HCT116 (cell line): ENCODE measurements around the gene BLOC1S5.

Experiments
- EZH2 ChIP-seq: fragments of 200-600 bp; sonication (generic); IDR thresholded peaks from 2 replicates; pipeline ENCODE4 v1.6.1; 2017; ENCODE audit warnings: antibody characterized with exemption, mixed run types
- EZH2phosphoT487 ChIP-seq: fragments of 200-600 bp; IDR thresholded peaks from 2 replicates; pipeline ENCODE4 v1.6.1; 2018; ENCODE audit warnings: antibody characterized with exemption, borderline replicate concordance
- JUND ChIP-seq: IDR thresholded peaks from 2 replicates; pipeline ENCODE4 v1.6.1; 2012
- POLR2A ChIP-seq: IDR thresholded peaks from 2 replicates; pipeline ENCODE4 v1.7.0; 2011; ENCODE audit warnings: borderline replicate concordance; ENCODE audit not compliant: insufficient read depth, insufficient read length; ENCODE audit errors: extremely low read depth
- POLR2AphosphoS5 ChIP-seq: IDR thresholded peaks from 2 replicates; pipeline ENCODE4 v1.6.1; 2011; ENCODE audit warnings: mild to moderate bottlenecking, low read depth, low read length, moderate library complexity
- RAD21 ChIP-seq: IDR thresholded peaks from 2 replicates; pipeline ENCODE4 v1.6.1; 2012; ENCODE audit warnings: low read depth, mild to moderate bottlenecking
- SIN3A ChIP-seq: IDR thresholded peaks from 2 replicates; pipeline ENCODE4 v1.6.1; 2012; ENCODE audit warnings: low read depth
- YY1 ChIP-seq: IDR thresholded peaks from 2 replicates; pipeline ENCODE4 v1.6.1; 2011; ENCODE audit warnings: low read length, low read depth, moderate library complexity, mild to moderate bottlenecking; ENCODE audit not compliant: insufficient replicate concordance; ENCODE audit errors: extremely low read depth
- ZNF274 ChIP-seq: fragments of 200-500 bp; sonication (Bioruptor generic); IDR thresholded peaks from 2 replicates; pipeline ENCODE4 v1.6.1; 2014; ENCODE audit warnings: mild to moderate bottlenecking, low read depth, low read length, inconsistent platforms
- TF ChIP-seq, protein P1 (sequence below), 3 experiments: fragments of 200-600 bp in 1 of 3; sonication (generic) in 1 of 3; IDR thresholded peaks in 2 of 3; conservative IDR thresholded peaks in 1 of 3; 2 replicates each; pipeline ENCODE4 v1.5.1; 2012 to 2017; ENCODE audit warnings: low read depth in 2 of 3, low read length in 2 of 3, antibody characterized with exemption in 1 of 3, borderline replicate concordance in 1 of 3, control low read depth in 1 of 3, mild to moderate bottlenecking in 1 of 3, mixed read lengths in 1 of 3, mixed run types in 1 of 3, moderate library complexity in 1 of 3; ENCODE audit not compliant: insufficient read depth in 1 of 3
- TF ChIP-seq, protein P2 (sequence below): IDR thresholded peaks from 2 replicates; pipeline ENCODE4 v1.6.1; 2012; ENCODE audit warnings: low read depth
- TF ChIP-seq, protein P3 (sequence below): IDR thresholded peaks from 2 replicates; pipeline ENCODE4 v1.6.1; 2012
- TF ChIP-seq, protein P4 (sequence below): IDR thresholded peaks from 2 replicates; pipeline ENCODE4 v1.6.1; 2011; ENCODE audit warnings: mild to moderate bottlenecking, low read length, moderate library complexity; ENCODE audit not compliant: insufficient replicate concordance; ENCODE audit errors: extremely low read depth

DNA sequence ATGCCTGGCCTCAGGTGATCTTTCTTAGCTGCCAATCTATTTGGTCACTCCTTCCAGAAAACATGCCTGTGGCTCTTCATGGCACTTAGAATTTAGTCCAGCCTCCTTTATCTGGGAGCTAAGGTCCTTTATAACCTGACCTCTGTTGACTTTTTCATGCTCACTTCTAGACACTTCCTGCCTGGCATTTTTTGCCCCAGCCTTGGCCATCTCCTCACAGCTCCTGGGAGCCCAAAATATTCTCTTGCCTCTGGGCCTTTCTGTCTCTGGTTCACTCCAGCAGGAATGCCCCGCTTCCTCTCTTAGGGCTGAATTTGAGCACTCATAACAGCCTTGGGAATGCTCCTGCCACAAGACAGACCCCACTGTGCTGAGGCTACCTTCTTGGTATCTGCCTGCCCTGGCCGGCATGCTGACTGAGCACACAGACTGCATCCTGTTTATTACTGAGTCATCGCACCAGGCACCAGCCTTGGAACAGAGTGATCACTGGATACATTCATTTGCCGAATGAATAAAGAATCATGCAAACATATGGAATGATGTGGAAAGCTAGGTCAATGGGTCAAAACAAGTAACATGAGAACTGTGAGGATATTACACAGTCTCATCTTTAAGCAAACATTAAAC lies 44.0 kb upstream of the BLOC1S5 start:
- peak; percentile 79 for TF ChIP-seq JUND
- TF ChIP-seq POLR2AphosphoS5: peak; percentile 37; the same call in 1 of the 2 replicates
- TF ChIP-seq RAD21: no peak
- TF ChIP-seq, protein P1, sequence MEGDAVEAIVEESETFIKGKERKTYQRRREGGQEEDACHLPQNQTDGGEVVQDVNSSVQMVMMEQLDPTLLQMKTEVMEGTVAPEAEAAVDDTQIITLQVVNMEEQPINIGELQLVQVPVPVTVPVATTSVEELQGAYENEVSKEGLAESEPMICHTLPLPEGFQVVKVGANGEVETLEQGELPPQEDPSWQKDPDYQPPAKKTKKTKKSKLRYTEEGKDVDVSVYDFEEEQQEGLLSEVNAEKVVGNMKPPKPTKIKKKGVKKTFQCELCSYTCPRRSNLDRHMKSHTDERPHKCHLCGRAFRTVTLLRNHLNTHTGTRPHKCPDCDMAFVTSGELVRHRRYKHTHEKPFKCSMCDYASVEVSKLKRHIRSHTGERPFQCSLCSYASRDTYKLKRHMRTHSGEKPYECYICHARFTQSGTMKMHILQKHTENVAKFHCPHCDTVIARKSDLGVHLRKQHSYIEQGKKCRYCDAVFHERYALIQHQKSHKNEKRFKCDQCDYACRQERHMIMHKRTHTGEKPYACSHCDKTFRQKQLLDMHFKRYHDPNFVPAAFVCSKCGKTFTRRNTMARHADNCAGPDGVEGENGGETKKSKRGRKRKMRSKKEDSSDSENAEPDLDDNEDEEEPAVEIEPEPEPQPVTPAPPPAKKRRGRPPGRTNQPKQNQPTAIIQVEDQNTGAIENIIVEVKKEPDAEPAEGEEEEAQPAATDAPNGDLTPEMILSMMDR (IDR thresholded peaks at IDR 0.05 in 2 of 3, conservative IDR thresholded peaks at IDR 0.05 in 1 of 3; ENCODE audit: borderline replicate concordance in 1 of 3, insufficient read depth in 1 of 3, low read depth in 2 of 3, low read length in 2 of 3): no peak
- TF ChIP-seq, protein P2, sequence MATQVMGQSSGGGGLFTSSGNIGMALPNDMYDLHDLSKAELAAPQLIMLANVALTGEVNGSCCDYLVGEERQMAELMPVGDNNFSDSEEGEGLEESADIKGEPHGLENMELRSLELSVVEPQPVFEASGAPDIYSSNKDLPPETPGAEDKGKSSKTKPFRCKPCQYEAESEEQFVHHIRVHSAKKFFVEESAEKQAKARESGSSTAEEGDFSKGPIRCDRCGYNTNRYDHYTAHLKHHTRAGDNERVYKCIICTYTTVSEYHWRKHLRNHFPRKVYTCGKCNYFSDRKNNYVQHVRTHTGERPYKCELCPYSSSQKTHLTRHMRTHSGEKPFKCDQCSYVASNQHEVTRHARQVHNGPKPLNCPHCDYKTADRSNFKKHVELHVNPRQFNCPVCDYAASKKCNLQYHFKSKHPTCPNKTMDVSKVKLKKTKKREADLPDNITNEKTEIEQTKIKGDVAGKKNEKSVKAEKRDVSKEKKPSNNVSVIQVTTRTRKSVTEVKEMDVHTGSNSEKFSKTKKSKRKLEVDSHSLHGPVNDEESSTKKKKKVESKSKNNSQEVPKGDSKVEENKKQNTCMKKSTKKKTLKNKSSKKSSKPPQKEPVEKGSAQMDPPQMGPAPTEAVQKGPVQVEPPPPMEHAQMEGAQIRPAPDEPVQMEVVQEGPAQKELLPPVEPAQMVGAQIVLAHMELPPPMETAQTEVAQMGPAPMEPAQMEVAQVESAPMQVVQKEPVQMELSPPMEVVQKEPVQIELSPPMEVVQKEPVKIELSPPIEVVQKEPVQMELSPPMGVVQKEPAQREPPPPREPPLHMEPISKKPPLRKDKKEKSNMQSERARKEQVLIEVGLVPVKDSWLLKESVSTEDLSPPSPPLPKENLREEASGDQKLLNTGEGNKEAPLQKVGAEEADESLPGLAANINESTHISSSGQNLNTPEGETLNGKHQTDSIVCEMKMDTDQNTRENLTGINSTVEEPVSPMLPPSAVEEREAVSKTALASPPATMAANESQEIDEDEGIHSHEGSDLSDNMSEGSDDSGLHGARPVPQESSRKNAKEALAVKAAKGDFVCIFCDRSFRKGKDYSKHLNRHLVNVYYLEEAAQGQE: no peak
- TF ChIP-seq YY1: no peak
- TF ChIP-seq EZH2: no peak
- TF ChIP-seq, protein P3, sequence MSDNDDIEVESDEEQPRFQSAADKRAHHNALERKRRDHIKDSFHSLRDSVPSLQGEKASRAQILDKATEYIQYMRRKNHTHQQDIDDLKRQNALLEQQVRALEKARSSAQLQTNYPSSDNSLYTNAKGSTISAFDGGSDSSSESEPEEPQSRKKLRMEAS: peak; percentile 71
- TF ChIP-seq ZNF274: no peak
- no peak for TF ChIP-seq POLR2A
- TF ChIP-seq EZH2phosphoT487: no peak
- TF ChIP-seq, protein P4, sequence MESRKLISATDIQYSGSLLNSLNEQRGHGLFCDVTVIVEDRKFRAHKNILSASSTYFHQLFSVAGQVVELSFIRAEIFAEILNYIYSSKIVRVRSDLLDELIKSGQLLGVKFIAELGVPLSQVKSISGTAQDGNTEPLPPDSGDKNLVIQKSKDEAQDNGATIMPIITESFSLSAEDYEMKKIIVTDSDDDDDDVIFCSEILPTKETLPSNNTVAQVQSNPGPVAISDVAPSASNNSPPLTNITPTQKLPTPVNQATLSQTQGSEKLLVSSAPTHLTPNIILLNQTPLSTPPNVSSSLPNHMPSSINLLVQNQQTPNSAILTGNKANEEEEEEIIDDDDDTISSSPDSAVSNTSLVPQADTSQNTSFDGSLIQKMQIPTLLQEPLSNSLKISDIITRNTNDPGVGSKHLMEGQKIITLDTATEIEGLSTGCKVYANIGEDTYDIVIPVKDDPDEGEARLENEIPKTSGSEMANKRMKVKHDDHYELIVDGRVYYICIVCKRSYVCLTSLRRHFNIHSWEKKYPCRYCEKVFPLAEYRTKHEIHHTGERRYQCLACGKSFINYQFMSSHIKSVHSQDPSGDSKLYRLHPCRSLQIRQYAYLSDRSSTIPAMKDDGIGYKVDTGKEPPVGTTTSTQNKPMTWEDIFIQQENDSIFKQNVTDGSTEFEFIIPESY: no peak
- no peak for TF ChIP-seq SIN3A
